ENCODE data around the gene MAPKAPK5.
"Not testable (repeated sequence)": the region's sequence is repeated elsewhere in the genome, so short reads cannot be mapped to it uniquely, and the experiment has no call there.

The MAPKAPK5 gene

GRCh38 chr12:111816065-111816615 is 25.9 kb upstream of the MAPKAPK5 start:
- no peak overlapping the region for H3K4me3 ChIP-seq (ENCODE audit: low read depth, low read length, poor library complexity, severe bottlenecking)

GRCh38 chr12:111816898-111817297 is 25.1 kb upstream of the MAPKAPK5 start:
- H3K4me1 ChIP-seq (ENCODE audit: insufficient read depth, low read length, severe bottlenecking); H3K9ac ChIP-seq (ENCODE audit: low read length); H3F3A ChIP-seq (ENCODE audit: insufficient read depth, low read length); H3K27me3 ChIP-seq (ENCODE audit: insufficient read depth, low read length); H2AFZ ChIP-seq (ENCODE audit: low read length); H3K4me2 ChIP-seq (ENCODE audit: low read length); H4K20me1 ChIP-seq (ENCODE audit: insufficient read depth, low read length); H3K9me3 ChIP-seq (ENCODE audit: low read length); H3K27ac ChIP-seq (ENCODE audit: low read depth, low read length, poor library complexity, severe bottlenecking); H3K4me3 ChIP-seq (ENCODE audit: low read depth, low read length, poor library complexity, severe bottlenecking); H3K9me2 ChIP-seq (ENCODE audit: low read depth, low read length); H3K36me3 ChIP-seq (ENCODE audit: insufficient read depth, low read length); H3K79me2 ChIP-seq (ENCODE audit: insufficient read depth, low read length): not testable (repeated sequence)

More at GRCh38 chr12:111816065-111816615, 25.9 kb upstream of the MAPKAPK5 start:
- H3K36me3 ChIP-seq (ENCODE audit: insufficient read depth, low read length), result no peaks in the 10 kb centered on the region
- H3K79me2 ChIP-seq (ENCODE audit: insufficient read depth, low read length), result no peaks in the 10 kb centered on the region
- H3K27me3 ChIP-seq (ENCODE audit: insufficient read depth, low read length), result no peaks in the 10 kb centered on the region
- no peaks in the 10 kb centered on the region for H3F3A ChIP-seq (ENCODE audit: insufficient read depth, low read length)
- no peak overlapping the region for H3K4me2 ChIP-seq (ENCODE audit: low read length)
- H3K9me3 ChIP-seq (ENCODE audit: low read length), result no peaks in the 10 kb centered on the region
- H3K27ac ChIP-seq (ENCODE audit: low read depth, low read length, poor library complexity, severe bottlenecking), result no peak overlapping the region
- no peak overlapping the region for H3K9ac ChIP-seq (ENCODE audit: low read length)
- no peaks in the 10 kb centered on the region for H4K20me1 ChIP-seq (ENCODE audit: insufficient read depth, low read length)
- TF ChIP-seq EZH2 (IDR thresholded peaks at IDR 0.05; ENCODE audit: borderline replicate concordance, low read length) (no peak), CTCF (IDR thresholded peaks at IDR 0.05; ENCODE audit: low read length) (no peak)
- H3K4me1 ChIP-seq (ENCODE audit: insufficient read depth, low read length, severe bottlenecking), result no peaks in the 10 kb centered on the region
- no peaks in the 10 kb centered on the region for H3K9me2 ChIP-seq (ENCODE audit: low read depth, low read length)
- H2AFZ ChIP-seq (ENCODE audit: low read length), result no peak overlapping the region

- H3K27me3 ChIP-seq (ENCODE audit: insufficient read depth, low read length), result no peaks in the 10 kb centered on the region
- H3K4me1 ChIP-seq (ENCODE audit: insufficient read depth, low read length, severe bottlenecking), result no peaks in the 10 kb centered on the region
- H3F3A ChIP-seq (ENCODE audit: insufficient read depth, low read length), result no peaks in the 10 kb centered on the region
- no peaks in the 10 kb centered on the region for H3K79me2 ChIP-seq (ENCODE audit: insufficient read depth, low read length)
- no peak for TF ChIP-seq CTCF (IDR thresholded peaks at IDR 0.05; ENCODE audit: low read length)
- TF ChIP-seq EZH2 (IDR thresholded peaks at IDR 0.05; ENCODE audit: borderline replicate concordance, low read length), result no peak
- no peak overlapping the region for H2AFZ ChIP-seq (ENCODE audit: low read length)
- H3K9ac ChIP-seq (ENCODE audit: low read length), result no peak overlapping the region
- no peak overlapping the region for H3K4me3 ChIP-seq (ENCODE audit: low read depth, low read length, poor library complexity, severe bottlenecking)
- no peak overlapping the region for H3K4me2 ChIP-seq (ENCODE audit: low read length)
- no peaks in the 10 kb centered on the region for H3K36me3 ChIP-seq (ENCODE audit: insufficient read depth, low read length)
- no peaks in the 10 kb centered on the region for H3K9me3 ChIP-seq (ENCODE audit: low read length)
- no peak overlapping the region for H3K27ac ChIP-seq (ENCODE audit: low read depth, low read length, poor library complexity, severe bottlenecking)
- no peaks in the 10 kb centered on the region for H4K20me1 ChIP-seq (ENCODE audit: insufficient read depth, low read length)
- no peaks in the 10 kb centered on the region for H3K9me2 ChIP-seq (ENCODE audit: low read depth, low read length)
Measured at GRCh38 chr12:111818340-111818739, 23.7 kb upstream of the MAPKAPK5 start.
